COR-L47 (cell line): ENCODE measurements around the gene STEEP1.
"Not testable (repeated sequence)": the region's sequence is repeated elsewhere in the genome, so short reads cannot be mapped to it uniquely, and the experiment has no call there.

Source experiments
- DNase-seq: peaks from one replicate; lab custom pipeline; 2025; lab: John Stamatoyannopoulos, UW

STEEP1 gene

DNA sequence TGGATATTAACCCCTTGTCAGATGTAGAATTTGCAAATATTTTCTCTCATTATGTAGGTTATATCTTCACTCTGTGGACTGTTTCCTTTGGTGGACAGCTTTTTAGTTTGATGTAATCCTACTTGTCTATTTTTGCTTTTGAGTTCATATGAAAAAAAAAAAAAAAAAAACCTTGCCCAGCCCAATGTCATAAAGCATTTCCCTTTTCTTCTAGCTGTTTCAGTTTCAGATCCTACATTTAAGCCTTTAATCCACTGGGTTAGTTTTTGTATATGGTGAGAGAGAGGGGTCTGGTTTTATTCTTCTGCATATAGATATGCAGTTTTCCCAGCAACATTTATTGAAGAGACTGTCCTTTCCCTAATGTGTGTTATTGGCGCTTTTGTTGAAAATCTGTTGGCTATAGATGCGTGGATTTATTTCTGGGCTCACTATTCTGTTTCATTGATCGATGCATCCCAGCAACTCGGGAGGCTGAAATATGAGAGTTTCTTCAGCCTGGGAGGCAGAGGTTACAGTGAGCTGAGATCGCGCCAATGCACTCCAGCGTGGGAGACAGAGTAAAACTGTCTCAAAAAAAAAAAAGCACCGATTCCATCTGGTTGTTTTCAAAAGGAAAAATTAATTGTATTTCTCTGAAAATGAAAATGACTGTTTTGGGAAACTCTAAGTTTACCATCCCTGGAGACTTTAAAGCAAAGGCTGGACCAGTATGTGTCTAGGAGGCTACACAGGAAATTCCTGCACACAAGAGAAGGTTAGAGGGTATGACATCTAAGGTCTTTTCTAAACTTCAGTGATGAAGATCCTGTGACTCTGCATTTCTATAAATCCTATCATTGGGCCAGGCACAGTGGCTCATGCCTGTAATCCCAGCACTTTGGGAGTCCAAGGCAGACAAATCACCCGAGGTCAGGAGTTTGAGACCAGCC lies 35.6 kb downstream of the STEEP1 start:
- DNase-seq = no peak

DNA sequence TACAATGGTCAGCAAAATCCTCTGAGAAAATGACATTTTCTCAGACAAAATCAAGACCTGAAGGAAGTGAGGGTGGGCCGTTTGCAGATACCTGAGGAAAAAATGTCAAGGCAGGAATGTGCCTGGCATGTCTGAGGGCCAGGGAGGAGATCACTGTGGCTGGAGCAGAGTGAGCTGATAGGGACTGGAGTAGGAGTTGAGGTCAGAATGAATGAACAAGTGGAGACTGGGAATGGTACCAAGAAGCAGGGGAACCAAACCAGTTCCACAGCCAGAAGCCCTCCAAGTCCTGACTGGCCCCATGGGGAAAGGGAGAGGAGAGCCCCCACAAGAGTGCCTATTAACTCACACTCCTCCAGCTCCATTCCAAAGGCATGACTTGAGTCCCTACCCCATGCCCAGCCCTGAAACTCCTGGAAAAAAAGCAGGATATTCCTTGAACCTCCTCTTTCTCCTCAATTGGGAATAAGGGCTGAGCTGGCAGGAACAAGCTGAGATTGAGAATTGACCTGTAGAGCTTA lies 41.5 kb downstream of the STEEP1 start:
- DNase-seq = no peak

DNA sequence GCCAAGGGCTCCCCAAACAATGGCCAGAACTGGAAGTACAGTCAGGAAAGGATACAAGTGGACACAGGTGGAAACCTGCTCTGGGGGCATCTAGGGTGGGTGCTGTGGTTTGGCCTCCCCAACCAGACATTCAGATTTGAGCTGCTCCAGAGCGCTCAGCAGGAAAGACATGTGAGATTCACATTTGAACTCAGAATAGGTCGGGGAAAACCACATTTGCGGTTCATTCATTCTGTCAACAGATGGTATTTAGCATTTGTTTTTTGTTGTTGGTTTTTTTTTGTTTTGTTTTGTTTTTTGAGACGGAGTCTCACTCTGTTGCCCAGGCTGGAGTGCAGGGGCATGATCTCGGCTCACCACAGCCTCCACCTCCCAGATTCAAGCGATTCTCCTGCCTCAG lies 44.0 kb downstream of the STEEP1 start:
- DNase-seq = no peak

DNA sequence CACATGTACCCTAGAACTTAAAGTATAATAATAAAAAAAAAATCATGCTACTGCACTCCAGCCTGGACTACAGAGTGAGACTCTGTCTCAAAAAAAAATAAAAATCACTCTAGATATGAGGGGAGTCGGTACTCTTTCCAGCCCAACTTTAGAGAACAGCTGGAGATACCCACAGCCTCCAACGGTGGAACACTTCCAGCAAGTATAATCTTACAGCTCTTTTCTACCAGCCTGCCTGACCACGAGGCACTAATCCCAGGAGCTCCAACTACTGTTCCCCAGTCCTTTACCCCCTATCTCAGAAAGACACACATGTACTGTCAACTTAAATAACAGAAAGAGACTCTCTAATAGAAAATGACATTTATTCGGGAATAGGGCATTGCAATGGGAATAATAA lies 46.8 kb downstream of the STEEP1 start:
- no peak for DNase-seq

DNA sequence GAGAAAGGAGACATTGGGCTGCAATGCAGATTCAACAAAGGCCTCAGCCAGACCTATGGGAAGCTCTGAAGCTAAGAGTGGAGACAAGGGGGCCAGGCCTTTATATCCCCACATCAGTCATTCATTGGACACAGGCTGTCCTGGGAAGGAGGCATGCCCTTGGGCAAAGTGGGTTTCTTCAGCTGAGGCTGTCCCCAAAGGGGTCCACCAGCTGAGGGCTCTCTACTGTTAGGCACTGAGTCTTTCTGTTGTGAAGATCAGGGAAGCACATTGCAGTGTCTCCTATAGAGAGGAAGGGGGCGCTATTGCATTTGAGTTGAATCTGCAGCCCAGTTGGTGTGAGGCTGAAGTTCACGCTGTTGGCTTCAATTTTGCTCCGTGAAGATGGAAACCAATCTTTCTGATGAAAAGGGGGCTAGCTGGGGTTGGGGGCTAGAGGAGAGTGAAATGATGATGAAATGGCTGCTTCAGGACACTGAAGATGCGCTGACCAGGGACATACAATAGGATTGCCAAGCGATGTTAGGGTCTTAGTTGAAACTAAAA lies 49.0 kb downstream of the STEEP1 start:
- peak; percentile 29 for DNase-seq

DNA sequence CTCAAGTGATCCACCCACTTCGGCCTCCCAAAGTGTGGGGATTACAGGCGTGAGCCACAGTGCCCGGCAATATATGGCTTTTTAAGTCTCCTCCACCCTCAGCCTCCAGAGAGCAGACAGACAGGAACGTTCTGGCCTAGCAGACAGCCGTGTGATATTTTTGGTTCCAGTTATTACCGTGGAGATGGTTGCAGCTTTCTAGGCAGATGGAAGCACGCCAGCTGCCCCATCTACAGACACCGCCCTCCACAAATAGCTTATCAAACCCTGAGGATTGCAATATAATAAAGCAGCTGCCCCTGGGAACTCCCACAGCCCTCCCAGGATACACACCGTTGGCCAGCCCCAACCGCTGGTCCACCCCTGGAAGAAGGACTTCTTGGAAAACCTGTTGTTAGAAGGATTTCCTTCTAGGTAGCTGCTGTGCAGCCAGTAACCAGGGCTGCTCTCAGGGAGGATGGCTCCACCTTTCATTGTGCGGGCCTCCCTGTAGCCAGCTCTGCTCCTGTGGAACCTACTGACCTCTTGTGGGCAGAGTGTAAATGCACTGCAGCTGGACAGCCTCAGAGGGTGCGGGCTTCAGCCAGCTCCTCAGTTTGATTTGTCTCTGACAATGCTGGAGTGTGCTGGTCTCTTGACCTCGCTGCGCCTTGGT lies 52.9 kb downstream of the STEEP1 start:
- peak; percentile 70 for DNase-seq

GRCh38 chrX:119507206-119507605 lies 58.0 kb downstream of the STEEP1 start:
- no peak for DNase-seq

DNA sequence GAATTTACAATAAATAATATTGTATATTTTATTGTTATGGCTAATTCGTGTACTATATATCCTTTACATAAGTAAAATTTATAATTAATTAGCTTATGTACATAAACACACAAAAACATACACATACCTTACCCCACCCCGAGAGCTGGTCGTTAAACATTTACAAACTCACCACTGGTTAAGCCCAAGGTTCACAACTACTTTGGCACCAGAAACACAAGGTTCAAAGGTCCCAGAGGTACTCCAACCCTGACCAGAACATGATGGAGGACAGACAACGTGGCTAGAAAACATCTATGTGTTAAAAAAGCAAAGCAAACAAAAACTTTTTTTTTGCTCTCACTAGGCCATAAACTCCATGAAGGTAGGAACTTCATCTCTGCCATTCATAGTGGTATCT lies 59.3 kb downstream of the STEEP1 start:
- DNase-seq = no peak

GRCh38 chrX:119505145-119505544 lies 60.1 kb downstream of the STEEP1 start:
- DNase-seq = not testable (repeated sequence)

DNA sequence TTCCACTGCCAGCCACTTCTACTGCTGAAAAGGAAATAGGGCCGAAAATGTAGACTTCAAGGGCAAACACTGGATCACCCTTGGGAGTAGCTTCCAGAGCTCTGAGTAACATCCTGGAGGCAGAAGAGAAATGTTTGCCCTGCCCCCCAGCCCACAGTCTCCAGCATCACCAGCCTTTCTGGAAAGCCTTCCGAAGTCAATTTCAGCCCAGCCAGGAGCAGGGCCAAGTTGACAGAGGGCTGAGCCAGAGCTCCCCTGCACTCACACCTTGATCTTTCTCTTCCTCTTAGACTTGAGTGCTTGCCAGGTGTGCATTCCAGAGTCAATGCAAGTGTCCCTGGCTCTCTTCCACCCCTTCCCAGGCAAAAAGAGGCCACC lies 61.7 kb downstream of the STEEP1 start:
- DNase-seq = no peak

DNA sequence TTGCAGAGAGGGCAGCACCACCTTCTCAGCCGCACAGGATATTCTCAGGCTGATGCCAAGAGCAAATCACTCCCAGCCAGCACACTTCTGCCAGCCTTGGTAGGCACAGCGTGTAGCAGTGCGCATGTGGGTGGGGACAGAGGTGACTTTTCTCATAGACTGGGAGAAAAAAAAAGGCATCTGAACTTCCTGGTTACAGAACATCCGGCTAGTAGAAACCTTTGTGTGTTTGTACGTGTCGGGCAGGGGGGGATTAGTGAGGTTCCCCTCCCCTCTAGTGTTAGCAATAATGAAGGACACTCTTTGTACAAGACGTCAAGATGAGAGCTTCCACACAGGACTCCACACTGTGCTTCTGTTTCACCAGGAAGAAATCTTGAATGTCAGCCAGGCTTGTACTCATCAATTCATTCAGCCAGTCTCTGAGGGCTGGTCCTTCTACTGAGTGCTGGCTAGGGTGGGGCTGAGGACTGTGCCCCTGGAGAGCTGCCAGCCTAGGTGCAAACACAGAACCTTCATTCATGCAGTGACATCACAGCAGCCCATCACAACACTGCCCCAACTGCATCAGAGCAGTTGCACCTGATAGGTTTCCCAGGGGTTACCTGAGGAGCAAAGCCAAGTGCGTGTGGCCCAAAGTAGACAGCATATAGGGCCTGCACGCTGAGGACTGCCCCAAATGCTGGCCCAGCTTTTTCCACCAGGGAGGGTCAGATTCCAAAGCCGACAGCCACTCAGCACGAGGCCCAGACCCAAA lies 62.3 kb downstream of the STEEP1 start:
- peak; percentile 77 for DNase-seq

DNA sequence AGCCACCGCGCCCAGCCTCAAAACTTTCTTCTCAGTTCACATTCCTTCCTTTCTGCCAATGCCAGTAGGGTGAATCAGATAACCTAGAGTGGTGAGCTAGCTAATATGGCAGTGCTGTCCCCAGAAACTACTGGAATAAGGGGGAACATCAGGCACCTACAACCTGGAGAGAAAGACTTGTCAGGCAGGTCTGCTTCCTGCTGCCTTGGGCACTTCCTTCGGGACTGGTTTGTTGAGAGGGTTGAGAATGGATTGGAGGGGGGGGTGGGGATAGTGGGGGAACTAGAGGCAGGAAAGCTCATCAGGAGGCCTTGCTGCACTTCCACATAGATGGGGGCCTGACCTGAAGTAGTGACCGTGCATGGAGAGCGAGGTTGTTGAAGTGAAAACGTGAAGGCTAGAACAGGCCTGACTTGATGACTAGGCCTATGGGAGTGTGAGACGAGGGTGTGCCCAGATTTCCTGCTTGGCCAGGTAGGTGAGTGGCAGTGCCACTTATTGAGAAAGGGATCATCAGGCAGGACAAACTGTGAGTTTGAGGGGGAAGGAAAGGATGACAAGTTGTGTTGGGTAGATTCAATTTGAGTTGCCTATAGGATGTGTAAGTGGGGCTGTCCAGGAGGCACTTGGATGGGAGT lies 63.6 kb downstream of the STEEP1 start:
- no peak for DNase-seq

GRCh38 chrX:119500061-119500800 lies 65.0 kb downstream of the STEEP1 start:
- DNase-seq = no peak

DNA sequence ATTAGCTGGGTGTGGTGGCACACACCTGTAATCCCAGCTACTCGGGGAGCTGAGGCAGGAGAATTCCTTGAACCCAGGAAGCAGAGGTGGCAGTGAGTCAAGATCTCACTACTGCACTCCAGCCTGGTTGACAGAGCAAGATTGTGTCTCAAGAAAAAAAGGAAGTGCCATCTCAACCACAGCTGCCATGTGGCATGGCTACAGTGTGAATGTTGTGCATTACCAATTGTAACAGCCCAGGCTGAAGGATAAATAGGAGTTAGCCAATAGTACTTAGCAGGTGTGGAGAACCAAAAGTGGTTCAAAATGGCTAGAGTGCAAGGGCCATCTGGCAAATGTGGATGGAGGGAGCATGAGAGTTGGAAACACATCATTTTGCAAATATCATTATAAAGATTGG lies 68.0 kb downstream of the STEEP1 start:
- DNase-seq = no peak

GRCh38 chrX:119495734-119496726 lies 69.2 kb downstream of the STEEP1 start:
- DNase-seq = no peak

DNA sequence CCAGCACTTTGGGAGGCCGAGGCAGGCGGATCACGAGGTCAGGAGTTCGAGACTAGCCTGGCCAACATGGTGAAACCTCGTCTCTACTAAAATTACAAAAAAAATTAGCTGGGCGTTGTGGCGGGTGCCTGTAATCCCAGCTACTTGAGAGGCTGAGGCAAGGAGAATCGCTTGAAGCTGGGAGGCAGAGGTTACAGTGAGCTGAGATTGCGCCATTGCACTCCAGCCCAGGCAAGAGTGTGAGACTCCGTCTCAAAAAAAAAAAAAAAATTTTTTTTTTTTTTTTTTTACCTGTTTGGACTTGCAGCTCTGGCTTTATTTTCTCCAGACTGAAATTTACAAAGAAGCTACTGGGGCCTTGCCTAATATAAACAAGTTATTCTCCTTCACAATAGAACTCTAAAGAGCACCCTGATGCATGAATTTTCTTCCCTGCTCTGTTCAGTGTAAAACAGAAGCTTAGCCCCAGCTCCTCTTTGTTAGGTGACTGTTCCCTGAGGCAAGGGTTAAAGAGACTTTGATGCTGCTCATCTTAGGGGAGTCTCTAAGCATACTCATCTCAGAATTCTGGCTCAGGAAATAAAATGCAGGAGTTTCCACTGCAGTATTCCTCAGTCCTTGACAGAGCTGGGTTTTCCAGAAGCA lies 71.2 kb downstream of the STEEP1 start:
- DNase-seq = not testable (repeated sequence)

DNA sequence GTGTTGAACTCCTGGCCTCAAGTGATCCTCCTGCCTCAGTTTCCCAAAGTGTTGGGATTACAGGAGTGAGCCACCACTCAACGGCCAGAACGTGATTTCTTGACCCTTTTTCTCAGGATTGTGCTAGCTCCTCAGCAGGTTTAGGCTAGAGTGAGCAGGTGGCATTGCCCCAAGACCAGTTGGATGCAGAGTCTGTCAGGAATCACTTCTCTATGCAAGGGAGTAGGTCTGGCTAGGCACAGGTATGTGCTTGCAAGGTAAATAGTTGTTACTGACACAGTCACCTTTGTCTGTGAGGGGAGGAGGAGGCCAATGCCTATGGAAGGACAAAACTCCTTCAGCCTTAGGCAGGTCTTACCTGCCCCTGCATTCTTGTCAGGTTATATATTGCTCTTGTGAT lies 72.7 kb downstream of the STEEP1 start:
- no peak for DNase-seq

GRCh38 chrX:119489212-119490074 lies 75.8 kb downstream of the STEEP1 start:
- DNase-seq = no peak
